ENCODE data around the gene SMYD3. TPM values are rescaled to one million over a fixed set of nuclear protein-coding genes. Genes with fewer than 3 reads are reported as not detected.
"Not testable (repeated sequence)": the region's sequence is repeated elsewhere in the genome, so short reads cannot be mapped to it uniquely, and the experiment has no call there.

SMYD3 gene
- total and polyA plus RNA-seq, 2 of the 13 experiments (the other 11 are each of a cell fraction or from before 2014, with no cell fraction given): 27.7 to 35.8 TPM

GRCh38 chr1:246324711-246325110 lies 182.4 kb downstream of the SMYD3 start:
- no peaks in the 10 kb centered on the region for H3K4me1 ChIP-seq (ENCODE audit: insufficient read depth, low read length)
- 0 out of 5 replicates have a peak, but pooled peaks cover 0 to 2% of the 10 kb centered on the region in 2 experiments for H3K36me3 ChIP-seq (replicated peaks in 1 of 2; ENCODE audit: control insufficient read depth in 1 of 2, insufficient read depth in 2 of 2, low read length in 2 of 2)
- no peak for TF ChIP-seq ZC3H13 (CRISPR knock-in tag; IDR thresholded peaks at IDR 0.05)
- no peak for TF ChIP-seq ZNF839 (CRISPR knock-in tag; IDR thresholded peaks at IDR 0.05; ENCODE audit: borderline replicate concordance)
- TF ChIP-seq DDIT3 (CRISPR knock-in tag; IDR thresholded peaks at IDR 0.05): no peak
- TF ChIP-seq JDP2 (CRISPR knock-in tag; IDR thresholded peaks at IDR 0.05; ENCODE audit: borderline replicate concordance): no peak
- TF ChIP-seq ZNF782 (CRISPR knock-in tag; IDR thresholded peaks at IDR 0.05; ENCODE audit: borderline replicate concordance): no peak
- TF ChIP-seq GLI4 (CRISPR knock-in tag; IDR thresholded peaks at IDR 0.05; ENCODE audit: borderline replicate concordance): no peak
- TF ChIP-seq, protein P1, sequence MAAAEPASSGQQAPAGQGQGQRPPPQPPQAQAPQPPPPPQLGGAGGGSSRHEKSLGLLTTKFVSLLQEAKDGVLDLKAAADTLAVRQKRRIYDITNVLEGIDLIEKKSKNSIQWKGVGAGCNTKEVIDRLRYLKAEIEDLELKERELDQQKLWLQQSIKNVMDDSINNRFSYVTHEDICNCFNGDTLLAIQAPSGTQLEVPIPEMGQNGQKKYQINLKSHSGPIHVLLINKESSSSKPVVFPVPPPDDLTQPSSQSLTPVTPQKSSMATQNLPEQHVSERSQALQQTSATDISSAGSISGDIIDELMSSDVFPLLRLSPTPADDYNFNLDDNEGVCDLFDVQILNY (CRISPR knock-in tag; conservative IDR thresholded peaks at IDR 0.05): no peak
- no peak for TF ChIP-seq MEIS1 (CRISPR knock-in tag; IDR thresholded peaks at IDR 0.05; ENCODE audit: borderline replicate concordance)
- H3K4me3 ChIP-seq (replicated peaks in 1 of 3; ENCODE audit: insufficient read depth in 1 of 3, low read depth in 2 of 3, low read length in 3 of 3): no peak overlapping the region
- H3K9ac ChIP-seq (ENCODE audit: insufficient read depth, low read depth, low read length): no peak overlapping the region
- H4K20me1 ChIP-seq (ENCODE audit: insufficient read depth, low read length): no peaks in the 10 kb centered on the region
- CTCF ChIA-PET (ENCODE audit: low intra/inter-chr PET ratio, low total read pairs): no interaction called here
- POLR2A ChIA-PET: no interaction called here
- WGBS (ENCODE audit: low lambda C conversion rate): 95% methylated on average over 12 of the region's 12 CpGs
- no peaks in the 10 kb centered on the region for H3K9me3 ChIP-seq (ENCODE audit: low read length)
- no peak overlapping the region for H2AFZ ChIP-seq (ENCODE audit: low read length)
- H3K4me2 ChIP-seq (ENCODE audit: low read depth, low read length): no peak overlapping the region
- no peaks in the 10 kb centered on the region for H3K27me3 ChIP-seq (ENCODE audit: control insufficient read depth in 1 of 2, insufficient read depth in 2 of 2, low read length in 2 of 2)
- in situ Hi-C loops (cut with HindIII; ENCODE audit: extremely low pct_ligation_motif_present, low pct_unique_long_range_greater_than_20kb) (no loop called here), intact Hi-C loops (cut with micrococcal nuclease; ENCODE audit: unreplicated experiment) (no loop called here)
- BruUV-seq (replicated peaks): no TSS peak
- H3K27ac ChIP-seq (ENCODE audit: extremely low read length, insufficient read depth, low read length): no peak overlapping the region
- no peaks in the 10 kb centered on the region for H3K79me2 ChIP-seq (ENCODE audit: insufficient read depth, low read length)
- ATAC-seq (no peak), DNase-seq (ENCODE audit: low spot score) (no peak), FAIRE-seq (no peak)

- H3K4me3 ChIP-seq (replicated peaks in 1 of 3; ENCODE audit: insufficient read depth in 1 of 3, low read depth in 2 of 3, low read length in 3 of 3); POLR2A ChIA-PET; DNase-seq (ENCODE audit: low spot score); H3K27me3 ChIP-seq (ENCODE audit: control insufficient read depth in 1 of 2, insufficient read depth in 2 of 2, low read length in 2 of 2); H3K4me2 ChIP-seq (ENCODE audit: low read depth, low read length); H3K9me3 ChIP-seq (ENCODE audit: low read length); H2AFZ ChIP-seq (ENCODE audit: low read length); CTCF ChIA-PET (ENCODE audit: low intra/inter-chr PET ratio, low total read pairs); H3K79me2 ChIP-seq (ENCODE audit: insufficient read depth, low read length); in situ Hi-C loops (cut with HindIII; ENCODE audit: extremely low pct_ligation_motif_present, low pct_unique_long_range_greater_than_20kb); H3K9ac ChIP-seq (ENCODE audit: insufficient read depth, low read depth, low read length); BruUV-seq (replicated peaks); ATAC-seq; intact Hi-C loops (cut with micrococcal nuclease; ENCODE audit: unreplicated experiment); H3K4me1 ChIP-seq (ENCODE audit: insufficient read depth, low read length); H3K36me3 ChIP-seq (replicated peaks in 1 of 2; ENCODE audit: control insufficient read depth in 1 of 2, insufficient read depth in 2 of 2, low read length in 2 of 2); H3K27ac ChIP-seq (ENCODE audit: extremely low read length, insufficient read depth, low read length); H4K20me1 ChIP-seq (ENCODE audit: insufficient read depth, low read length); FAIRE-seq: not testable (repeated sequence)
- 96% methylated on average over 17 of the region's 17 CpGs for WGBS (ENCODE audit: low lambda C conversion rate)
Observed at GRCh38 chr1:246324033-246324432, 183.0 kb downstream of the SMYD3 start.
